Naive thymus-derived CD8-positive, alpha-beta T cell (primary cell): ENCODE results near the gene MSTN. TPM values are rescaled to one million over a fixed set of nuclear protein-coding genes. Genes with fewer than 3 reads are reported as not detected.
"Not testable (repeated sequence)": the region's sequence is repeated elsewhere in the genome, so short reads cannot be mapped to it uniquely, and the experiment has no call there.

ENCODE experiments used
- ATAC-seq, 2 donors: fragments of 150-1000 bp; cut with Tn5 transposase in 1 of 2; sonication (Bioruptor Pico), chemical (Tn5 transposase) in 1 of 2; 1 replicate in 1 of 2; 2 replicates in 1 of 2; pipeline ENCODE4 v1.10.0; 2021; ENCODE audit warnings: mild to moderate bottlenecking in 2 of 2, moderate library complexity in 2 of 2
- POLR2A ChIA-PET: fragments of 350-600 bp; sonication (Branson Sonifier 250); formaldehyde crosslinking; loops from one replicate; lab custom pipeline; 2021; ENCODE audit warnings: antibody characterized with exemption; lab: Charles Lee
- DNase-seq, 10 donors: peaks; one replicate each; pipeline versions ENCODE4 v3.0.0 to v3.0.0-alpha.2; 2020 to 2022
- H3K27ac Mint-ChIP-seq, 10 donors: one replicate each; pipeline ENCODE4 v1.8.0; 2020 to 2022; ENCODE audit warnings: mild to moderate bottlenecking in 10 of 10, mixed read lengths in 10 of 10, moderate library complexity in 4 of 10, inconsistent platforms in 1 of 10
- H3K27me3 Mint-ChIP-seq, 5 donors: one replicate each; pipeline ENCODE4 v1.8.0; 2021 to 2022; ENCODE audit warnings: mixed read lengths in 5 of 5
- H3K36me3 Mint-ChIP-seq, 3 donors: one replicate each; pipeline ENCODE4 v1.8.0; 2020 to 2022; ENCODE audit warnings: mixed read lengths in 3 of 3, mild to moderate bottlenecking in 2 of 3, inconsistent platforms in 1 of 3
- H3K4me1 Mint-ChIP-seq, 4 donors: one replicate each; pipeline ENCODE4 v1.8.0; 2021 to 2022; ENCODE audit warnings: mixed read lengths in 4 of 4
- H3K4me3 Mint-ChIP-seq, 10 donors: one replicate each; pipeline ENCODE4 v1.8.0; 2020 to 2022; ENCODE audit warnings: mild to moderate bottlenecking in 10 of 10, mixed read lengths in 10 of 10, moderate library complexity in 6 of 10, inconsistent platforms in 1 of 10
- H3K9me3 Mint-ChIP-seq, 9 donors: one replicate each; pipeline ENCODE4 v1.8.0; 2020 to 2022; ENCODE audit warnings: mixed read lengths in 9 of 9, mild to moderate bottlenecking in 3 of 9, inconsistent platforms in 1 of 9, moderate library complexity in 1 of 9
- polyA plus RNA-seq, 3 donors: library from polyadenylated mRNA; unstranded; fragments of 300-500 nt; fragmentation: Illumina TruSeq; gene quantifications; one replicate each; pipeline ENCODE4 v1.2.3, GENCODE V29; 2021
- total RNA-seq, 8 experiments: library from RNA in 2 of 8; stranded (reverse) in 2 of 8; gene quantifications; one replicate each; pipeline ENCODE4 v1.2.3 and lab custom pipeline; 2021 to 2026

Gene MSTN
- total and polyA plus RNA-seq, 5 experiments from 2014 or later, result 0.13 to 0.16 (median 0.16) TPM; not detected in 2

DNA sequence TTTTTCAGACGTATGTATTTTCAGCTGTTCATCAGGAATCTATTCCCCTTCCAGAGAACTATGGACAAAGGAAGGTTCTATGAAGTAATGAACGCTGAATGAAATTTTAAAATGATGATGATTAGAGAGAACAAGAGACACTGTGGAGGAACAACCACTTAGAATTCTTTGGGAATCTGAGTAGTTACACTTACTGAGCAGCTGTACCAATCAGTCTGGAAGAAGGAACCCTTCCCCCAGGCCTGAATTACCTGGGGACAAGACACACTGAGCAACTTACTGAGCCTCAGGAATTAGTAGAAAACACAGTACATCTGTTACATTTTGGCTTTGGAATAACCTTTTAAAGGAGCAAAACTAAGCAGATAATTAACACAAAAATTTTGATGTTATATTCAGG lies 1.9 kb downstream of the MSTN start:
- Mint-ChIP-seq H3K4me3 (no peak overlapping the region), H3K27me3 (peaks cover 0 to 3% (median 0%) of the 10 kb centered on the region in 5 donors), H3K36me3 (no peaks in the 10 kb centered on the region), H3K4me1 (no peaks in the 10 kb centered on the region), H3K9me3 (no peaks in the 10 kb centered on the region), H3K27ac (no peak overlapping the region)
- DNase-seq, result no peak
- POLR2A ChIA-PET, result no interaction called here
- no peak for ATAC-seq

DNA sequence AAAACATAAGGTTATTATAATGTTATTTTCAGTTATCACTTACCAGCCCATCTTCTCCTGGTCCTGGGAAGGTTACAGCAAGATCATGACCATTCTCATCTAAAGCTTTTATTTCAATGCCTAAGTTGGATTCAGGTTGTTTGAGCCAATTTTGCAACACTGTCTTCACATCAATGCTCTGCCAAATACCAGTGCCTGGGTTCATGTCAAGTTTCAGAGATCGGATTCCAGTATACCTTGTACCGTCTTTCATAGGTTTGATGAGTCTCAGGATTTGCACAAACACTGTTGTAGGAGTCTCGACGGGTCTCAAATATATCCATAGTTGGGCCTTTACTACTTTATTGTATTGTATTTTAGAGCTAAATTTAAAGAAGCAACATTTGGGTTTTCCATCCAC lies 2.5 kb downstream of the MSTN start:
- no peaks in the 10 kb centered on the region for H3K36me3 Mint-ChIP-seq
- no peaks in the 10 kb centered on the region for H3K4me1 Mint-ChIP-seq
- peaks cover 0 to 3% (median 0%) of the 10 kb centered on the region in 5 donors for H3K27me3 Mint-ChIP-seq
- ATAC-seq (no peak), DNase-seq (no peak)
- POLR2A ChIA-PET, result no interaction called here
- H3K27ac Mint-ChIP-seq, result no peak overlapping the region
- H3K9me3 Mint-ChIP-seq, result no peaks in the 10 kb centered on the region
- H3K4me3 Mint-ChIP-seq, result no peak overlapping the region

DNA sequence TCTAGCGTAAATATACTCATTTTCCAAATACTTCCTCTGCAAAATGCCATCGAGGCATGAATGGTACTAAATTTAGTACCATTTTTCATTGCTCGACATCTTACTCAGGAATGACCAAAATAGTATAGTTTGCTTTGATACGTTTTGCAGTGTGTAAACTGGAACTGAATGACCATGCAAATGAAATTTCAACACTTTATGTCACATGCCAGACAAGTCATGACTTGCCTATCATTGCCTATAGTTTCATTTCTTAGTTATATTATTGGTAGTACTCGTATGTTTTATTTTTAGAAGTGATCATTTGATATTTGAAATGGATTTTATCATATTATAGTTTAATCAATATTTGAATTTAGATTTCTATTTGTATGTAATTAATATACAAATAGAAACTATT lies 9.1 kb downstream of the MSTN start:
- no peak for ATAC-seq
- no peaks in the 10 kb centered on the region for H3K36me3 Mint-ChIP-seq
- DNase-seq, result no peak
- H3K27ac Mint-ChIP-seq, result no peak overlapping the region
- no peaks in the 10 kb centered on the region for H3K4me1 Mint-ChIP-seq
- H3K27me3 Mint-ChIP-seq, result peaks cover 0 to 6% (median 0%) of the 10 kb centered on the region in 5 donors
- H3K9me3 Mint-ChIP-seq, result no peaks in the 10 kb centered on the region
- POLR2A ChIA-PET, result no interaction called here
- no peak overlapping the region for H3K4me3 Mint-ChIP-seq

DNA sequence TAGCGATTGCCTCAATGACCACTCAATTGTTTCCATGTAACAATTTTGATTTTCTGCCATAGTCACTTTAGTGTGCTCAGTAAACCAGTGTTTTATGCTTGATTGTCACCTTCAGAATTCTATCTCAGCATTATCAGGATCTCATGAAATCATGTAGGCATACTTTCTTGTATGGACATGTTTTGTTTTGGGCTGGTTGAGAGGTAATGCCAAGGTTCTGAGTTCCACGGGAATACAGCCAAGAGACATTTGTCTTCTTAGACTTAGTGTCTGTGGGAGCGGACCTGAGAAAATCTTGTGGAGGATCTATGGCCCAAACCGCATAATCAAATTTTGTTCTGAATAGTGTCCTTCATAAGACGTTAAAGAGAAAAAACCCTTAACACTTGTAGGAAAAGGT lies 10.2 kb downstream of the MSTN start:
- no peaks in the 10 kb centered on the region for H3K9me3 Mint-ChIP-seq
- no peak overlapping the region for H3K27ac Mint-ChIP-seq
- no peaks in the 10 kb centered on the region for H3K36me3 Mint-ChIP-seq
- H3K4me1 Mint-ChIP-seq, result no peaks in the 10 kb centered on the region
- peaks cover 0 to 5% (median 2%) of the 10 kb centered on the region in 5 donors for H3K27me3 Mint-ChIP-seq
- H3K4me3 Mint-ChIP-seq, result no peak overlapping the region
- DNase-seq (no peak), ATAC-seq (no peak)
- POLR2A ChIA-PET, result no interaction called here

- Mint-ChIP-seq H3K4me1 (no peaks in the 10 kb centered on the region), H3K36me3 (no peaks in the 10 kb centered on the region), H3K27ac (no peak overlapping the region), H3K4me3 (no peak overlapping the region), H3K9me3 (no peaks in the 10 kb centered on the region), H3K27me3 (peaks cover 0 to 8% (median 5%) of the 10 kb centered on the region in 5 donors)
- ATAC-seq, result no peak
- DNase-seq, result no peak
- POLR2A ChIA-PET, result no interaction called here
These were observed 11.3 kb downstream of the MSTN start for GRCh38 chr2:190051223-190051622.

- Mint-ChIP-seq H3K36me3 (no peaks in the 10 kb centered on the region), H3K9me3 (no peaks in the 10 kb centered on the region), H3K27me3 (peaks cover 0 to 13% (median 6%) of the 10 kb centered on the region in 5 donors), H3K4me1 (no peaks in the 10 kb centered on the region), H3K27ac (no peak overlapping the region), H3K4me3 (no peak overlapping the region)
- POLR2A ChIA-PET, result no interaction called here
- no peak for ATAC-seq
- no peak for DNase-seq
These were observed 12.5 kb downstream of the MSTN start for GRCh38 chr2:190050001-190050400.

DNA sequence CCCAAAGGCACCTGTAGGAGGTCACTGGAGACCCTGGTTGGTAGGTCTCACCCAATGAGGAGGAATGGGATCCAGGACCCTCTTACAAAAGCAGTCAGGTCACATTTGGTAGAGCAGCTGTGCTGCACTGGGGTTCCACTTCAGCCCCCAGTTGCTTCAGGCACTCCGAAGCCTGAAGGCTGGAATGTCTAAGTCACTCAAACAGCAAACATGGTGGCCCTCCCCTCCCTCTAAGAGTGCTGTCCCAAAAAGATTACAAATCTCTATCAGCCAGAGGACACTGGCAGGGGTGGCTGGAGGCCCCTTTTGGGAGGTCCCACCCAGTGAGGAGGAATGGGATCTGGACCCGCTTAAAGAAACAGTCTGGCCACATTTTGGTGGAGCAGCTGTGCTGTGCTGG lies 17.7 kb downstream of the MSTN start:
- POLR2A ChIA-PET, result no interaction called here
- no peaks in the 10 kb centered on the region for H3K9me3 Mint-ChIP-seq
- DNase-seq (peak in 1 of 10 donors; percentile 52), ATAC-seq (no peak)
- H3K36me3 Mint-ChIP-seq, result no peaks in the 10 kb centered on the region
- H3K27me3 Mint-ChIP-seq, result peaks cover 11 to 29% (median 25%) of the 10 kb centered on the region in 5 donors
- H3K27ac Mint-ChIP-seq, result no peak overlapping the region
- no peak overlapping the region for H3K4me3 Mint-ChIP-seq
- no peaks in the 10 kb centered on the region for H3K4me1 Mint-ChIP-seq

GRCh38 chr2:190043441-190043840 lies 19.1 kb downstream of the MSTN start:
- H3K27ac Mint-ChIP-seq, result peak overlapping the region in 1 of 10 donors; percentile 32
- no peak overlapping the region for H3K4me3 Mint-ChIP-seq
- DNase-seq (no peak), ATAC-seq (no peak)
- H3K9me3 Mint-ChIP-seq, result no peaks in the 10 kb centered on the region
- H3K27me3 Mint-ChIP-seq, result peaks cover 13 to 36% (median 25%) of the 10 kb centered on the region in 5 donors
- H3K36me3 Mint-ChIP-seq, result no peaks in the 10 kb centered on the region
- POLR2A ChIA-PET, result no interaction called here
- no peaks in the 10 kb centered on the region for H3K4me1 Mint-ChIP-seq

GRCh38 chr2:190036071-190036470 lies 26.5 kb downstream of the MSTN start:
- no peaks in the 10 kb centered on the region for H3K9me3 Mint-ChIP-seq
- H3K4me3 Mint-ChIP-seq, result no peak overlapping the region
- no peaks in the 10 kb centered on the region for H3K4me1 Mint-ChIP-seq
- peaks cover 4 to 21% (median 7%) of the 10 kb centered on the region in 5 donors for H3K27me3 Mint-ChIP-seq
- POLR2A ChIA-PET, result no interaction called here
- no peak for ATAC-seq
- no peaks in the 10 kb centered on the region for H3K36me3 Mint-ChIP-seq
- DNase-seq, result no peak
- no peak overlapping the region for H3K27ac Mint-ChIP-seq

- H3K9me3 Mint-ChIP-seq, H3K27ac Mint-ChIP-seq, H3K36me3 Mint-ChIP-seq, DNase-seq, H3K4me3 Mint-ChIP-seq, H3K4me1 Mint-ChIP-seq, ATAC-seq, POLR2A ChIA-PET: not testable (repeated sequence)
- peaks cover 5 to 33% (median 8%) of the 10 kb centered on the region in 5 donors for H3K27me3 Mint-ChIP-seq
These were observed 28.1 kb downstream of the MSTN start for GRCh38 chr2:190034417-190034816.

GRCh38 chr2:190031969-190032618 lies 30.4 kb downstream of the MSTN start:
- no peak for DNase-seq

DNA sequence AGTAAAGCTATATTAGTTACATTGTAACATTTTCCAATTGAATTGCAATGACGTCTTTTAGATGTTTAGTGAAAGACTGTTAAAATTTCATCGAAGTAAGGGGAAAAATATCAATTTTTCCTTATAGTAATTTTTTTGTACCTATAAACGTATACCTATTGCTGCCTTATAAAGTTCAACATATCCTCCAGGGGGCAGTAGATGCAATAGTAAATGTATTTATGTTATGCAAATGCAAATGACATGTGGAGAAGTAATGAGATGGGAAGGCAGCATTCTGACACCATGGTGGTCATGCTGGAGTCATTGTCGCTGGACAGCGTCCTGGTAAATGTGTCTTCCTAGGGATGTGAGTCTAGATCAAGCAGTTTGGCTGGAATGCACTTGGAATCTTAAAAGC lies 38.7 kb downstream of the MSTN start:
- POLR2A ChIA-PET, result no interaction called here
- no peaks in the 10 kb centered on the region for H3K4me1 Mint-ChIP-seq
- DNase-seq (peak in 3 of 10 donors; percentile 10 to 32 (median 29)), ATAC-seq (no peak)
- no peak overlapping the region for H3K27ac Mint-ChIP-seq
- H3K27me3 Mint-ChIP-seq, result peaks cover 3 to 17% (median 6%) of the 10 kb centered on the region in 5 donors
- peaks cover 0 to 8% (median 0%) of the 10 kb centered on the region in 3 donors for H3K36me3 Mint-ChIP-seq
- H3K4me3 Mint-ChIP-seq, result no peak overlapping the region
- peaks cover 0 to 12% (median 0%) of the 10 kb centered on the region in 9 donors for H3K9me3 Mint-ChIP-seq

More at GRCh38 chr2:190031969-190032618, 30.4 kb downstream of the MSTN start:
- H3K4me3 Mint-ChIP-seq, result no peak overlapping the region
- no peak overlapping the region for H3K27ac Mint-ChIP-seq
- POLR2A ChIA-PET, result no interaction called here
- no peaks in the 10 kb centered on the region for H3K4me1 Mint-ChIP-seq
- no peaks in the 10 kb centered on the region for H3K36me3 Mint-ChIP-seq
- H3K9me3 Mint-ChIP-seq, result no peaks in the 10 kb centered on the region
- H3K27me3 Mint-ChIP-seq, result peaks cover 4 to 23% (median 8%) of the 10 kb centered on the region in 5 donors
- no peak for ATAC-seq

DNA sequence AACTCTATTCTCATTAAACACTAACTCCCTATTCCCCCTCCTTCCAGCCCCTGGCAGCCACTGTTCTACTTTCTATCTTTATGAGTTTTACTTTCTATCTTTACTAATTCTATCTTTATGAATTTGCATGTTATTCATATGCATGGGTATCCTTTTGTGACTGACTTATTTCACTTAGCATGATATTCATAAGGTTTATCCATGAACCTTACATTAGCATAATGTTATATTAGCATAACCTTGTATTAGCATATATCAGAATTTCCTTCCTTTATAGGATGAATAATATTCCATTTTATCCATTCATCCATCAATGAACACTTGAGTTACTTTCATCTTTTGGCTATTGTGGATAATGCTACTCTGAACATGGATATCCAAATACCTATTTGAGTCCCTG lies 41.8 kb downstream of the MSTN start:
- no peak overlapping the region for H3K4me3 Mint-ChIP-seq
- ATAC-seq (no peak), DNase-seq (no peak)
- peaks cover 4 to 18% (median 9%) of the 10 kb centered on the region in 5 donors for H3K27me3 Mint-ChIP-seq
- POLR2A ChIA-PET, result no interaction called here
- H3K9me3 Mint-ChIP-seq, result peaks cover 13 to 44% (median 29%) of the 10 kb centered on the region in 9 donors
- no peaks in the 10 kb centered on the region for H3K4me1 Mint-ChIP-seq
- no peak overlapping the region for H3K27ac Mint-ChIP-seq
- H3K36me3 Mint-ChIP-seq, result peaks cover 0 to 37% (median 6%) of the 10 kb centered on the region in 3 donors

- peaks cover 16 to 53% (median 34%) of the 10 kb centered on the region in 9 donors for H3K9me3 Mint-ChIP-seq
- DNase-seq, result no peak
- H3K4me3 Mint-ChIP-seq, result no peak overlapping the region
- H3K4me1 Mint-ChIP-seq, result no peaks in the 10 kb centered on the region
- H3K36me3 Mint-ChIP-seq, result peaks cover 0 to 47% (median 10%) of the 10 kb centered on the region in 3 donors
- POLR2A ChIA-PET, result no interaction called here
- H3K27ac Mint-ChIP-seq, result peak overlapping the region in 1 of 10 donors; percentile 25
- ATAC-seq, result no peak
- H3K27me3 Mint-ChIP-seq, result peaks cover 9 to 27% (median 16%) of the 10 kb centered on the region in 5 donors
These were observed 44.7 kb downstream of the MSTN start for GRCh38 chr2:190017837-190018236.
